RWPE2 (cell line): ENCODE data around the gene GM2A.
"Not testable (repeated sequence)": the region's sequence is repeated elsewhere in the genome, so short reads cannot be mapped to it uniquely, and the experiment has no call there.

Experiments
- ATAC-seq: fragments of 200-7000 bp; cut with Tn5 transposase; 3 replicates; pipeline ENCODE4 v1.9.1; 2021; ENCODE audit warnings: low read depth
- DNase-seq: peaks from one replicate; pipeline ENCODE4 v3.0.0-alpha.2; 2020; ENCODE audit warnings: low spot score
- H3K27ac ChIP-seq: fragments of 450-650 bp; 2 replicates; pipeline ENCODE4 v1.5.1; 2017; ENCODE audit warnings: mild to moderate bottlenecking; ENCODE audit not compliant: poor library complexity, severe bottlenecking
- H3K27me3 ChIP-seq: fragments of 250-450 bp; sonication (Bioruptor Pico); 2 replicates; pipeline ENCODE4 v1.5.1; 2021; ENCODE audit warnings: mild to moderate bottlenecking, moderate library complexity; ENCODE audit not compliant: insufficient read depth, poor library complexity, severe bottlenecking
- H3K36me3 ChIP-seq: fragments of 250-450 bp; sonication (Bioruptor Pico); 2 replicates; pipeline ENCODE4 v1.5.1; 2020; ENCODE audit warnings: low read depth, mild to moderate bottlenecking, moderate library complexity
- H3K4me1 ChIP-seq: fragments of 250-450 bp; sonication (Bioruptor Pico); 2 replicates; pipeline ENCODE4 v1.5.1; 2021; ENCODE audit warnings: mild to moderate bottlenecking, moderate library complexity; ENCODE audit not compliant: insufficient read depth, poor library complexity, severe bottlenecking
- H3K4me3 ChIP-seq: fragments of 250-450 bp; sonication (Bioruptor Pico); 2 replicates; pipeline ENCODE4 v1.5.1; 2021; ENCODE audit warnings: mild to moderate bottlenecking, moderate library complexity; ENCODE audit not compliant: severe bottlenecking
- H3K9me3 ChIP-seq: fragments of 250-450 bp; sonication (Bioruptor Pico); 2 replicates; pipeline ENCODE4 v1.5.1; 2021; ENCODE audit warnings: mild to moderate bottlenecking, moderate library complexity; ENCODE audit not compliant: severe bottlenecking
- TF ChIP-seq, protein P1 (sequence below): fragments of 450-650 bp; IDR thresholded peaks from one replicate; pipeline ENCODE4 v1.5.1; 2017; ENCODE audit warnings: mild to moderate bottlenecking, moderate library complexity; ENCODE audit not compliant: poor library complexity, severe bottlenecking

GM2A gene

DNA sequence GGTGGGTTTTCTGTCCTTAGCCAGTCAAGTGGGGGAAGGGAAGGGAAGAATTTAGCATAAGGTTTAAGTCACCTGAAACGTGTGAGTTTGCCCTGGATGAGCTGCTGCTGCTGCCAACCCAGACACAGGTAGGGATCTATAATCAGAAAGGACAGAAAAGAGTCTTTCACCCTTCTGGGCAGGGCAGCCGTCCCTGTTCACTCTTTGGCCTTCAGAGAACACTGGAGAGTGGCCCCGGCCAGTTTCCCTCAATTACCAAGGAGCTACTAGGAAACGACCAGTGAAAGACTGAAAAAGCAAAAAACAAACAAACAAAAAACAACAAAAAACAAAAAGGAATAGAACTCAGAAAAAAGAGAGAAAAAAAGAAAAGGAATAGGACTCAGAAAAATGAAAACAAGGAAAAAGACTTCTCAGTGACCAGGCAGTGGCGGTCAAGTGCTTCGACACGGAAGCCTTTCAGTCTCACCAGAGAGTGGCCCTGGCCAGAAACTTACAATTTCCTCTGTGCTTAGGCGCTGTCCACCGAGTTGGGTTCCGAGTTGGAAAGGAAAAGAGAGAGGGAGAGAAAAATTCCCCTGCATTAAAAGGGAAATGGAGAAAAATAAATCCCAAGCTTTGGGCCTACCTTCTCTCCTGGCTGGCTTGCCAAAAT is 2.5 kb upstream of the GM2A start:
- DNase-seq (no peak), ATAC-seq (no peak)
- Histone ChIP-seq H3K9me3 (no peaks in the 10 kb centered on the region), H3K27me3 (no peaks in the 10 kb centered on the region), H3K36me3 (no peaks in the 10 kb centered on the region; the same call in 1 of the 2 replicates), H3K4me1 (peaks cover 13% of the 10 kb centered on the region), H3K4me3 (no peak overlapping the region), H3K27ac (no peak overlapping the region)
- TF ChIP-seq, protein P1, sequence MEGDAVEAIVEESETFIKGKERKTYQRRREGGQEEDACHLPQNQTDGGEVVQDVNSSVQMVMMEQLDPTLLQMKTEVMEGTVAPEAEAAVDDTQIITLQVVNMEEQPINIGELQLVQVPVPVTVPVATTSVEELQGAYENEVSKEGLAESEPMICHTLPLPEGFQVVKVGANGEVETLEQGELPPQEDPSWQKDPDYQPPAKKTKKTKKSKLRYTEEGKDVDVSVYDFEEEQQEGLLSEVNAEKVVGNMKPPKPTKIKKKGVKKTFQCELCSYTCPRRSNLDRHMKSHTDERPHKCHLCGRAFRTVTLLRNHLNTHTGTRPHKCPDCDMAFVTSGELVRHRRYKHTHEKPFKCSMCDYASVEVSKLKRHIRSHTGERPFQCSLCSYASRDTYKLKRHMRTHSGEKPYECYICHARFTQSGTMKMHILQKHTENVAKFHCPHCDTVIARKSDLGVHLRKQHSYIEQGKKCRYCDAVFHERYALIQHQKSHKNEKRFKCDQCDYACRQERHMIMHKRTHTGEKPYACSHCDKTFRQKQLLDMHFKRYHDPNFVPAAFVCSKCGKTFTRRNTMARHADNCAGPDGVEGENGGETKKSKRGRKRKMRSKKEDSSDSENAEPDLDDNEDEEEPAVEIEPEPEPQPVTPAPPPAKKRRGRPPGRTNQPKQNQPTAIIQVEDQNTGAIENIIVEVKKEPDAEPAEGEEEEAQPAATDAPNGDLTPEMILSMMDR: no peak

DNA sequence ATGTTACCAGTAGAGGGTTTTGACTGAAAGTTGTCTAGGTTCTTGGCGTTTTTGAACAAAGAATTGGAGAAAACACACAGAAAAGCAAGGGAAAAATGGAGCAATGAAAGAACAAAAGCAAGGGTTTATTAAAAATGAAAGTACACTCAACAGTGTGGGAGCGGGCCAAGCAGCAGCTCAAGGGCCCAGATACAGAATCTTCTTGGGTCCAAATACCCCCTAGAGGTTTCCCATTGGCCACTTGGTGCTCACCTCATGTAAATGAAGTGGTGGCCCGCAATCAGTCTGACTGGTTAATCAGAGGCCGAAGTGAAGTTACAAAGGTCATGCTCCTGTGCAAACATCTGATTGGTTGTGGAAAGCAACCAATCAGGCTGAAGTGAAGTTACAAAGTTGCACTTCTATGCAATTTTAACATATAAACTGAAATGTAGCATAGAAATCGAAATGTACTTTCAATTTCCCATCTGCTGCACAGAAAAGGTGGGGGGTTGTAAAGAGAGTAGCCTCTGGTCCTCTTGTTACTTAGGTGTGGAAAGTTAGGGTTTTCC is 1.9 kb upstream of the GM2A start:
- Histone ChIP-seq H3K27ac (no peak overlapping the region), H3K9me3 (no peaks in the 10 kb centered on the region), H3K4me1 (peaks cover 13% of the 10 kb centered on the region), H3K27me3 (no peaks in the 10 kb centered on the region), H3K4me3 (no peak overlapping the region), H3K36me3 (no peaks in the 10 kb centered on the region; the same call in 1 of the 2 replicates)
- TF ChIP-seq, protein P1: no peak
- ATAC-seq: no peak
- no peak for DNase-seq

DNA sequence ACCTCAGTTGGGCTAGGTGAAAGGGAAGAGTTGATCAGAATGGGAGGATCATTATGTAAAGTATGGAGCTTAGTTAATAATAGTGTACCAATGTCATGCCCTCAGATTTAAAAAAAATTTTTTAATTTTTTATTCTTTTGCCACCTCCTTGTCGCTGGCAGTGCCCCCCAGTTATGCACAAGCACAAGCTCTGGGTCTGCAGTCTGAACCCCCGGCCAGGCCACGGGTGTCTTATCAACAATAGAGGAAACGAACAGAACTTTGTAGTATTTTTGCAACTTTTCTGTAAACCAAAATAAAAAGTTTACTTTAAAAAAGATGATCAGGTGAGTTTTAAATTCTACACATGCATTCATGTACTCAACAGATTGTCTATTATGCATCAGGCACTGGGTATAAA is 1.4 kb upstream of the GM2A start:
- no peak overlapping the region for H3K4me3 ChIP-seq

DNA sequence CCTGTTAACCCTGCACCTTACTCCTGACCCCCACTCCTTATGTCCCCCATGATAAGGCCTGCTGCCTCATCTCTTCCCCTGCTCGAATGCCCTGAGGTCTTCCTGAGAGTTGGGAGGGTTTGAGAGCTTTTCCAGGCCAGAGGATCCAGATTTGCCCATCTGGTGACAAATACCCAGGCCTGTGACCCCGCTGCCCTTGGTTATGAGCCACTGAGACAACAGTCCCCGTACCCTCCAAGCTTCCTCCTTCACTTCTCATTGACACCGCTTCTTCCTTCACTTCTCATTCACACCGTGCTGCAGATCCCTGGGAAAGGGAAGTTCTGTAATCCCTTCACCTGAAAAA is 593 bp downstream of the GM2A start:
- peak overlapping the region; percentile 95 for H3K27ac ChIP-seq
- H3K9me3 ChIP-seq: no peaks in the 10 kb centered on the region
- H3K27me3 ChIP-seq: no peaks in the 10 kb centered on the region
- TF ChIP-seq, protein P1: no peak
- DNase-seq: no peak
- no peak for ATAC-seq
- H3K36me3 ChIP-seq: no peaks in the 10 kb centered on the region; the same call in 1 of the 2 replicates
- peak overlapping the region; percentile 64 for H3K4me3 ChIP-seq
- peaks cover 32% of the 10 kb centered on the region for H3K4me1 ChIP-seq

More for the DNA sequence above, 1.4 kb upstream of the GM2A start:
- Histone ChIP-seq H3K9me3 (no peaks in the 10 kb centered on the region), H3K4me1 (peaks cover 14% of the 10 kb centered on the region), H3K27ac (no peak overlapping the region), H3K27me3 (no peaks in the 10 kb centered on the region), H3K36me3 (no peaks in the 10 kb centered on the region; the same call in 1 of the 2 replicates)
- TF ChIP-seq, protein P1: no peak
- ATAC-seq (no peak), DNase-seq (no peak)

GRCh38 chr5:151254556-151254955 is 1.6 kb downstream of the GM2A start:
- Histone ChIP-seq H3K4me1 (peaks cover 38% of the 10 kb centered on the region), H3K36me3 (peaks cover 1% of the 10 kb centered on the region), H3K27ac (peak overlapping the region; percentile 95), H3K27me3 (no peaks in the 10 kb centered on the region), H3K9me3 (no peaks in the 10 kb centered on the region), H3K4me3 (peak overlapping the region; percentile 64)
- TF ChIP-seq, protein P1: no peak
- ATAC-seq: no peak
- no peak for DNase-seq

DNA sequence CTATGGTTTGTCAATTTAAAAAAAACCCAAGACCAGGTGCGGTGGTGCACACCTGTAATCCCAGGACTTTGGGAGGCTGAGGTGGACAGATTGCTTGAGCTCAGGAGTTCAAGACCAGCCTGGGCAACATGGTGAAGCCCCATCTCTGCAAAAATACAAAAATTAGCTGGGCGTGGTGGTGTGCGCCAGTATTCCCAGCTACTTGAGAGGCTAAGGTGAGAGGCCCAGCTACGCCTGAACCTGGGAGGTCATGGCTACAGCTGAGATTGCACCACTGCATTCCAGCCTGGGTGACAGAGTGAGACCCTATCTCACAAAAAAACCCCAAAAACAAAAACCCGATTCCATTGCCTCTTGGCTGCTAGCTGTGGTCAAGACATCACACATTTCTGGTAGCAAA is 2.0 kb downstream of the GM2A start:
- ATAC-seq, H3K4me3 ChIP-seq, H3K9me3 ChIP-seq, H3K36me3 ChIP-seq, H3K27me3 ChIP-seq, DNase-seq: not testable (repeated sequence)
- H3K27ac ChIP-seq: peak overlapping the region; percentile 95
- H3K4me1 ChIP-seq: peaks cover 38% of the 10 kb centered on the region
